Stimulated activated CD8-positive, alpha-beta memory T cell treated with anti-CD3 and anti-CD28 coated beads, Interleukin-7, amount 100 ng/mL, for 4 hours (primary cell): Measurements from ENCODE around the gene ZNFX1.
"Not testable (repeated sequence)": the region's sequence is repeated elsewhere in the genome, so short reads cannot be mapped to it uniquely, and the experiment has no call there.

Experiments
- DNase-seq, 2 donors: peaks; one replicate each; pipeline ENCODE4 v3.0.0-alpha.2; 2020; ENCODE audit warnings: low read depth in 2 of 2

ZNFX1 gene

DNA sequence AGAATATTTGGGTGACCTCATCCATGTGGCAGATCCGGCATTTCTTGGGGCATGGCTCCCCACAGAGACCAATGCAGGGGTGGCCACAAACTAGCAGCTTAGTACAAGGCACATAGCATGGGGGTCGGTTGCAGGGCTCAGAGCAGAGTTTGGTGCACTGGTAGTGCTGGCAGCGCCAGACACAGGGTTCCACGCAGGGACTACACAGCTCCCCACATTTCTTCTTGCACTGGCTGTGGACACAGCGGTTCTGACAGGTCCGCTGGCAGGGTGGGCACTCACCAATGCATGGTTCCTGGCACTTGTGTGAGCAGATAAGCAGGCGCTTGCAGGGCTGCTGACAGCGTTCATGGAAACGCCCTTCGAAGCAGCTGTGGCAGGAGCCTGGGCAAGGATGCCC is 29.6 kb downstream of the ZNFX1 start:
- DNase-seq: no peak

DNA sequence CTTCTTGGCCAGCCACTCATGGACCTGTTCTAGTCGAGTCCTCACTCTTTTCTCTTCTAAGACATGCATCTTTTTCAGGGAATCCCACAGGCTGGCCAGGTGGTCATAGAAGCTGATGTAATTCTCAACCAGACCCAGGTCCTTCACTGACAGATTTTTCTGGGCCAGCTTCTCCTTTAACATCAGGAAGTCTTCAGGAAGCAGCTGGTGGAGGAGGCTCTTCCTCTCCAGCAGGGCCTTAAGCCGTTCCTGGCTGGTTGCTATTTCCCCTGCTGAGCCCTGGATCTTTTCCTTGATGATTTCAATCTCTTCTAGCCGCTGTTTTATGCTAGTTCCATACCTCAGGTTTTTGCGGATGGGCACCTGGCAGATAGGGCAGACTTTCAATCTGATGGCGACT is 30.1 kb downstream of the ZNFX1 start:
- no peak for DNase-seq

DNA sequence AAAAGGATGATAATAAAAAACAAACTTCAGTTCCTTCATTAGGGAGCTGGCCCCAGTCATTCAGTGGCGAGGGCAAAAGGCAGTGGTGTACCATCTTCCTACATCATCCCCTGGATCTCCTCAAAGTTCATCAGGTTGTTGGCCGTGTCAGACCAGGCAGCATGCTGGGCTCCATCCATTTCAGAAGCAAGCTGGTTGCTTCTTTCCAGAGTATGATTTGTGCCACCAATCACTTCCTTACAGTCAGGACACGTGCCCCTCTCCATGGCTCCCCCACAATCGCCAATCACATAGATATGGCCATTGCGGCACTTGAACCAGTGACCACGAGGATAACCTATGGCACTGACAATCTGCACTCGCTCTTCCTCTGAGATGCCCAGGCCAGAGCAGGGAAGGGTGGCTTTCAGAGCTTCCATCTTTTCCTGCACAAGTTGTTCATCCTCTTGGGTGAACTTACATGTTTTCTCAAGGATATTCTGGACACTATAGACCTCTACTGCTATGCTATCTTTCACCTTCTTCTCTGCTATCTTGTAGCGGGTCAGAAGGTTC is 30.6 kb downstream of the ZNFX1 start:
- DNase-seq: no peak

DNA sequence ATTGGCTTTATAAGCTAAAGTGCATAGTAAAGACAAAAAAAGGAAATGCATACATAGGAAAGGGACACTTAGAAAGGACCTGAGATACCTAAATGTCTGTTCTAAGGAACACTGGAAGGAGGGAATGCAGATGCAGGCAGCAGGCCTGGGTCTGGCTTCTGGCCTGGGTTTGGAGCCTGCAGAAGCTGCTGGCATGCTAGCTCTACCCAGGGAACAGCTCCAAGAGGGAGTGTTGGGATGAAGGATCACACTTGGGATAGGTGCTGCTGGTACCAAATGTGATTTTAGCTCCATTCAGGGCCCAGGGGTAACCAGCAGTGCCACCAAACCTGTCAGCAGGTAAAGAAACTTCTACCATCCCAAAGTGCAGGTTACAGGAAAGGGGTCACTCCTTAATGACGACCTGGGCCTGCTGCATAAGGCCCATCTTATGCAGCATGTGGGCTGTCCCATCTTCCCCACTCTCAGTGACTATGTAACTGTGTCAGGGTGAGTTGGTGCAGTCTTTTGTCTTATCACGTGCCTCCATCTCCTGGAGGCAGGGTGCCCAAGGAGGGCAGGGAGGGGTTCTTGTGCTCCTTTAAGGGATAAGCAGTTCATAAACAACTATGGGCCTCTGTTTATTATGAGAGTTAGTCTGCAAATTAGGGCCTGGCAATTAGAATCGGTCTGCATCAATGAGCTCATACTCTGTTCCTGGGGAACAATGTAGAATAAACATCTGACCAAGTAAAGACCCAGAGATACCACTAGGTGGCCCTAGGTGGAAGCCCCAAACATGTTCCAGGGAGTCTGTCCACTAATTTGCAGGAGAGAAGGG is 31.7 kb downstream of the ZNFX1 start:
- no peak for DNase-seq

- no peak for DNase-seq
Observed at GRCh38 chr20:49237531-49237930, 40.3 kb downstream of the ZNFX1 start.

- DNase-seq: no peak
Observed at GRCh38 chr20:49236301-49236700, 41.6 kb downstream of the ZNFX1 start.

DNA sequence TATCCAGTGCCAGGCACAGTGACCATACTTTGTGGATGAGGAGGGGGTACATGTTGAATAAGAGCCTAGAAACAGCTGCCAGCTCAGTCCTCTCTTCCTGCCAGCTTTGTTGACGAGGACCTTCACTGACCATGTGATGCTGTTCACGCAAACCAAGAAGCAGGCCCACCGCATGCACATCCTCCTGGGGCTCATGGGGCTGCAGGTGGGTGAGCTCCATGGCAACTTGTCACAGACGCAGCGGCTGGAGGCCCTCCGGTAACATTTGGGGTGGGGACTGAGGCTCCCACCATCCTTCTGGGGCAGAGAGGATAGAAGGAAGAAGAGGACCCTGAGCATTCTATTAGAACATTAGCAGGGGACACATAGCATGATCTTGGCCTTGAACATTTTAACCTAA is 43.0 kb downstream of the ZNFX1 start:
- no peak for DNase-seq

- no peak for DNase-seq
Observed at GRCh38 chr20:49233226-49233625, 44.6 kb downstream of the ZNFX1 start.

GRCh38 chr20:49231471-49231870 is 46.4 kb downstream of the ZNFX1 start:
- DNase-seq: no peak

DNA sequence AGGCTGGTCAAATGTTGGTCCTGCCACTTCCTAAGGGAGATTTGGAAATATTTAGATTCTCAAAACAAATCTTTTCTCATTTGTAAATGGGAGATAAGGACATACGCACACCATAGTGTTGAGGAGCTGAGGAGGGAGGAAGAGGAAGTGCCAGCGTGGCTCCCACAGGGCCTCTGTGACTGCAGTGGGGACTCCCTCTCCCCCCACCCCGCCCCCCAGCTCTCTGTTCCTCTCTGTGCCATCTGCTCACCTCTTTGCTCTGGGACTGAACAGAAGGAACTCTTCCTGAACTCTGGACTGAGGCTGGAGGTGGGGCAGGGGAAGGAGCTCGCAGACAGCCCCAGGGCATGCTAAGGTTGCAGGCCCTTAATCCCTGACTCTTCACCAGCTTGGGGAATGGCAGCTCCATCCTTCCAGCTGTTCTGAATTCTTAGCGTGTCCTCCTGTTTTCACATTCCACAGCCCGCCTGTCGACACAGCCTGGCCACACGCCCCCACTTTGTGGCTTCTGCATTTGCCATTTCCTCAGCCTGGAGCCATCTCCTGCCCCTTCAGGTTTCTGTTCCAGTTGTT is 47.2 kb downstream of the ZNFX1 start:
- DNase-seq: no peak

- no peak for DNase-seq
Observed at GRCh38 chr20:49230021-49230420, 47.8 kb downstream of the ZNFX1 start.

- DNase-seq: no peak
Observed at GRCh38 chr20:49229381-49229780, 48.5 kb downstream of the ZNFX1 start.

DNA sequence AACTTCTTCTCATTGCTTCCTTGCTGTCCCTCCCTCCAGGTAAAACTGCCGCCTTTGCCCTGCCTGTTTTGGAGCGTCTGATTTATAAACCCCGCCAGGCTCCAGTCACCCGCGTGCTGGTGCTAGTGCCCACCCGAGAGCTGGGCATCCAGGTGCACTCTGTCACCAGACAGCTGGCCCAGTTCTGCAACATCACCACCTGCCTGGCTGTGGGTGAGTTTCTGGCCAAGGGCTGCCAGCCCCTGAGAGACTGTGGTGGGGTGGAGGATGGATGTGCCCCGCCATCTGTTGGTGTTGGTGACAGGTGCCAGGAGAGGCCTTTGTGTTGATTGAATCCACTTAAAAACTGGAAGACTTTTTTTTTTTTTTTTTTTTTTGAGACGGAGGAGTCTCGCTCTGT is 49.2 kb downstream of the ZNFX1 start:
- DNase-seq: no peak

DNA sequence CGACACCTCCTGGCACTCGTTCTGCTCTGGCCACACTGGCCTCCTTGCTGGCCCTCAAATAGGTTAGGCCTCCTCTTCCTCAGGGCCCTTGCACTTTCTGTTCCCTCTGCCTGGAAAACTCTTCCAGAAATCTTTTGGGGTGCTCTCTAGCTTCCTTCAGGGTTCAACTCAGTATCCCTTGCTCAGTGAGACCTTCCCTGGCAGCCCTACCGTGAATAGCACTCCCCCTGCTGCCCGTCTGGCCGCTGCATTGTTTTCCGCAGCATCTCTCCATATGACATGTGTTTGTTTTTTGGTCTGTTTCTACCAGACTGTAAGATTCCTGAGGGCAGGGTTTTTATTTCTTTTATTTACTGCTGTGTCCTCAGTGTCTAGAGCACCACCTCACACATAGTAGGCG is 52.0 kb downstream of the ZNFX1 start:
- DNase-seq: no peak

- no peak for DNase-seq
Observed at GRCh38 chr20:49219924-49220831, 57.7 kb downstream of the ZNFX1 start.

DNA sequence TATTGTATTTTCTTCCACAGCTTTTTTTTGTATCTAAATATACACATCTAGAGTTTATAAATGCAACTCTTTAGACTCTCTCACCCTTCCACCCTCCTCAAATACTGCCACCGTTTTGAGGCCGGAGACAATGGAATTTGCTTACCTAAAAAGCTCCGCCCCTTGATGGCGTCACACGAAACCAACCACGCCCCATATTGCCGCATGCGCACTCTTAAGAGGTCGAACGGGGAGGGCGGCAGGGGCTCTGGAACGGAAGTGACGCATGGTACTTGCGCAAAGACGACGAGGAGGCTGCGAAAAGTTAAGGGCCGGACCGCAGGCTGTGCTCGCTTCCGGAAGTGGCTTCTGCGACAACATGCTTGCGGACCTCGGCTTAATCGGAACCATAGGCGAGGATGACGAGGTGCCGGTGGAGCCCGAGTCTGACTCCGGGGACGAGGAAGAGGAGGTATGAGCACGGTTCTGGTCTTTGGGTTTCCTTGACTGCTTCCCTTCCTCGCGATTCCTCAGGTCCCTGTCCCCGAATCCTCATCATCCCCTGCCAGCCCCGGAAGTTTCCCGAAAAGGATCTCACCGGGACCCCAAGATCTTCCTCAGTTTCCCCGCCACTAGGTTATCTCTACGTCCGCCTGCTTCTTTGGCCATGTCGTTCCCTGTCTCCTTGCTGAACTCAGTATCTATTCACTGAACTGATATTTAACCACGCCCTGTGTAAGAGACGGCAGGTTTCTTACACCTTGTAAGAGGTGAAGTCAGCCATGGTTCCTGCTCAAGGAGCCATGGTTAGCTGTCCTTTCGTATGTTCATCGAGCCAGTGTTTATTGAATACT is 58.5 kb downstream of the ZNFX1 start, which contains the start of gene DDX27:
TSS of gene DDX27 (plus strand) at position 326 of the 833 bp plus-strand sequence. CDS start at position 359, 33 bp downstream.
- peak; percentile 92 to 96 for DNase-seq

DNA sequence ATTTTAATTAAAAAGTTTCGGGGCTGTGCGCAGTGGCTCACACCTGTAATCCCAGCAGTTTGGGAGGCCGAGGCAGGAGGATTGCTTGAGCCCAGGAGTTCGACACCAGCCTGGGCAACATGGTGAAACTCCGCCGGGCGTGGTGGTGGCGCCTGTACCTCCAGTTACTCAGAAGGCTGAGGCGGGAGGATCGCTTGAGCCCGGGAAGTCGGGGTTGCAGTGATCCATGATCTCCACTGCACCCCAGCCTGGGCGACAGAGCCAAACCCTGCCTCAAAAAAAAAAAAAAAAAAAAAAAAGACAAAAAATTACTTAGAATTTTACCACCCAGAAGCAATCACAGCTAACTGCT is 59.1 kb downstream of the ZNFX1 start:
- DNase-seq: not testable (repeated sequence)

DNA sequence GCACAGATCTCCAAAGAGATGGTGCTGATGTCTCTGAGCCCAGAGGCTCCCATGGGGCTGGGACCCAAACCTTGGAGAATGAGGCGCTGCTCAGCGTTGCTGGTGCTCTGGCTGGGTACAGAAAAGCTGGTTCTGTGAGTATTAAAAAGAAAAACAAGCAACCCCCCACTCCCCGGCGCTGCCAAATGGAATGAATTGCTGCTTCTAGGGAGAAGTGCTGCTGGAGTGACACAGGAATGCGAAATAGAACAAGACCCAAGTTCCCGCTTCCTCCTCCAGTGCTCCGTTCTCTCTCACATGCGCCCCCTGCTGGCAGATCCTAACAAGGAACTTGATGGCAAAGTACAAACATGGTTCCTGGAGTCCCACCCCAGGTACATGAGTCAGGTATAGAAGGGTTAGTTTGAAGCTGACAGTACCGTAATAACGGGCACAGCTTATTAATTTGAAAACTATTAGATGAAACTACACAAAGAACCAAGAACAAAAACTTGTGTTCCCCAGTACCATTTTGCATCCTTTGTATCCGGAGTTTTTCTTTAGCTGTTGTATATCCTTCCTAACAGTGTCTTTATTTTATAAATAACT is 60.8 kb downstream of the ZNFX1 start:
- DNase-seq: peak; percentile 80 to 90

DNA sequence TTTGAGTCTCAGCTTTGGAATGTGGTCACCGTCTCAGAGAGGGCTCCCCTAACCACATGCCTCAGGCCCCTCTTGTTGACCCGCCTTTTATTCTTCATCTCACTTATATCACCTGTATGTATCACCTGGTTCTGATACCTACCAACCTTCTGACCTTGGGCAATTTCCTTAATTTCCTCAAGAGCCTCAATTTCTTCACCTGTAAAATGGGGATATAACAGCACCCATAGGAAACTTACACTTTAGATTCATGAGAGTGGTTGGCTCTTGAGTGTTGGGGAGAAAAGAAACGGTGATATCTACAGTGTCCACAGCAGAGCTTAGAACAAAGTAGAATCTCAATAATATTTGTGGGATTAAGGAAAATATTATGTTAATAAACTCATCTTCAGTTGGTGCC is 62.6 kb downstream of the ZNFX1 start:
- no peak for DNase-seq

DNA sequence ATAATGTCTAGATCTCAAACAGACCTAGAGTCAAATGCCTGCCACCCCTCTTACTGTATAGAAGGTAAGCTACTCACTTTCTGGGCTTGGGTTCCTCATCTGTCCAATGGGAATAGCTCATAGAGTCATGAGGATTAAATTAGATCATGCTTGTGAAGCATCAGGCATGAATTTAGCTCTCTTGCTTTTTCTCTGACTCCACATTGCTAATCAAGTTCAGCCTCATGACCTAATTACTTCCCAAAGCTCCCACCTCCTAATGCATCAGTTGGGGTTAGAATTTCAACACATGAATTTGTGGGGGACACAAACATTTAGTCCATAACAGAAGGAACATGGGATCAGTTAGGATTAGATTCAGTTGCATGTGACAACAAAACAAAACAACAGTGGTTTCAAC is 63.3 kb downstream of the ZNFX1 start:
- DNase-seq: no peak

DNA sequence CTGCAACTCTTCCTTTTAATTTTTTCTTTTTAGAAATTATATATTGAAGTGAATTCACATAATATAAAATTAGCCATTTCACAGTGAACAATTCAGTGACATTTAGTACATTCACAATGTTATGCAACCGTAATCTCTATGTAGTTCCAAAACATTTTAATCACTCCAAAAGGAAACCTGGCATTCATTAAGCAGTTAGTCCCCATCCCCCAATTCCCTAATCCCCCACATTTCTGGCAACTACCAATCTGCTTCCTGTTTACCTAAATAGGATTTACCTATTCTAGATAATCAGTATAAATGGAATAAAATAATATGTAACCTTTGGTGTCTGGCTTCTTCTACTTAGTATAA is 67.1 kb downstream of the ZNFX1 start:
- DNase-seq: no peak
